Neural crest cell (in vitro differentiated cells): Measurements from ENCODE around the gene FMN1. TPM values are rescaled to one million over a fixed set of nuclear protein-coding genes. Genes with fewer than 3 reads are reported as not detected.

Source experiments
- DNase-seq: peaks from one replicate; pipeline ENCODE4 v3.0.0; 2021; ENCODE audit warnings: low read depth, mixed read lengths, low spot score
- H3K27ac Mint-ChIP-seq: one replicate; pipeline ENCODE4 v1.8.0; 2021; ENCODE audit warnings: mild to moderate bottlenecking, mixed read lengths; ENCODE audit not compliant: unreplicated experiment
- H3K27me3 Mint-ChIP-seq: 2 replicates; pipeline ENCODE4 v1.8.0; 2021; ENCODE audit warnings: low read depth, mild to moderate bottlenecking, mixed read lengths
- H3K36me3 Mint-ChIP-seq: 2 replicates; pipeline ENCODE4 v1.8.0; 2021; ENCODE audit warnings: low read depth, mild to moderate bottlenecking, mixed read lengths
- H3K4me1 Mint-ChIP-seq: 2 replicates; pipeline ENCODE4 v1.8.0; 2021; ENCODE audit warnings: mixed read lengths
- H3K4me3 Mint-ChIP-seq: one replicate; pipeline ENCODE4 v1.8.0; 2021; ENCODE audit warnings: mild to moderate bottlenecking, mixed read lengths
- H3K9me3 Mint-ChIP-seq: 2 replicates; pipeline ENCODE4 v1.8.0; 2021; ENCODE audit warnings: mixed read lengths
- total RNA-seq: library from RNA; stranded (reverse); gene quantifications from 2 replicates; pipeline ENCODE4 v1.2.1, GENCODE V29; 2021
- TF ChIP-seq, protein P1 (sequence below): fragments of 200-600 bp; sonication (generic); conservative IDR thresholded peaks from 2 replicates; pipeline ENCODE4 v1.5.0; 2021; ENCODE audit warnings: antibody characterized with exemption, mild to moderate bottlenecking

FMN1 gene
- total RNA-seq, 1 donor from 2014 or later = 0.70 TPM

- Mint-ChIP-seq H3K36me3 (no peaks in the 10 kb centered on the region), H3K27me3 (no peaks in the 10 kb centered on the region), H3K4me1 (peaks cover 4% of the 10 kb centered on the region), H3K27ac (no peak overlapping the region), H3K4me3 (no peak overlapping the region), H3K9me3 (no peaks in the 10 kb centered on the region)
- DNase-seq = no peak
- TF ChIP-seq, protein P1, sequence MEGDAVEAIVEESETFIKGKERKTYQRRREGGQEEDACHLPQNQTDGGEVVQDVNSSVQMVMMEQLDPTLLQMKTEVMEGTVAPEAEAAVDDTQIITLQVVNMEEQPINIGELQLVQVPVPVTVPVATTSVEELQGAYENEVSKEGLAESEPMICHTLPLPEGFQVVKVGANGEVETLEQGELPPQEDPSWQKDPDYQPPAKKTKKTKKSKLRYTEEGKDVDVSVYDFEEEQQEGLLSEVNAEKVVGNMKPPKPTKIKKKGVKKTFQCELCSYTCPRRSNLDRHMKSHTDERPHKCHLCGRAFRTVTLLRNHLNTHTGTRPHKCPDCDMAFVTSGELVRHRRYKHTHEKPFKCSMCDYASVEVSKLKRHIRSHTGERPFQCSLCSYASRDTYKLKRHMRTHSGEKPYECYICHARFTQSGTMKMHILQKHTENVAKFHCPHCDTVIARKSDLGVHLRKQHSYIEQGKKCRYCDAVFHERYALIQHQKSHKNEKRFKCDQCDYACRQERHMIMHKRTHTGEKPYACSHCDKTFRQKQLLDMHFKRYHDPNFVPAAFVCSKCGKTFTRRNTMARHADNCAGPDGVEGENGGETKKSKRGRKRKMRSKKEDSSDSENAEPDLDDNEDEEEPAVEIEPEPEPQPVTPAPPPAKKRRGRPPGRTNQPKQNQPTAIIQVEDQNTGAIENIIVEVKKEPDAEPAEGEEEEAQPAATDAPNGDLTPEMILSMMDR = no peak
These were observed 204.4 kb downstream of the FMN1 start for GRCh38 chr15:32990071-32990470.

DNA sequence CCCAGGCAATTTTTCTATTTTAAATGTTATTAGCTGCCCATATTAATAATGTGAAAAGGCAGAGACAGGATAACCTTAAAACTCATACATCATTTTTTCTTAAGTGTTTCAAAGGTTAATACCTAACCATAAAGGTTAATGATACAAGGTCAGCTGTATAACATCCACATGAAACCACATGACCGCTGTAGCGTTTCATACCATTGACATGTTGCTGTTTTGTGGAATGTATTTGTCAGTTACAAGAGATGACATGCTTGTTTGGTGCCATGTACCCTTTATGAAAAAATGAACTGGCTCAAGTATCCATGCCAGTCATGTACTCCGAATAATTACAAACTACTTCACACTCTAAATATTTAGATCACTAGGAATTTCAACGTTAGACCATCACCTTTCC, 207.4 kb downstream of the FMN1 start:
- Mint-ChIP-seq H3K27ac (no peak overlapping the region), H3K27me3 (no peaks in the 10 kb centered on the region), H3K4me3 (no peak overlapping the region), H3K4me1 (peaks cover 4% of the 10 kb centered on the region), H3K36me3 (no peaks in the 10 kb centered on the region), H3K9me3 (no peaks in the 10 kb centered on the region)
- DNase-seq = no peak
- TF ChIP-seq, protein P1 = no peak

GRCh38 chr15:32986147-32986546, 208.4 kb downstream of the FMN1 start:
- no peaks in the 10 kb centered on the region for H3K27me3 Mint-ChIP-seq
- H3K9me3 Mint-ChIP-seq = no peaks in the 10 kb centered on the region
- TF ChIP-seq, protein P1 = no peak
- no peak overlapping the region for H3K27ac Mint-ChIP-seq
- H3K36me3 Mint-ChIP-seq = no peaks in the 10 kb centered on the region
- DNase-seq = no peak
- no peak overlapping the region for H3K4me3 Mint-ChIP-seq
- H3K4me1 Mint-ChIP-seq = no peaks in the 10 kb centered on the region

DNA sequence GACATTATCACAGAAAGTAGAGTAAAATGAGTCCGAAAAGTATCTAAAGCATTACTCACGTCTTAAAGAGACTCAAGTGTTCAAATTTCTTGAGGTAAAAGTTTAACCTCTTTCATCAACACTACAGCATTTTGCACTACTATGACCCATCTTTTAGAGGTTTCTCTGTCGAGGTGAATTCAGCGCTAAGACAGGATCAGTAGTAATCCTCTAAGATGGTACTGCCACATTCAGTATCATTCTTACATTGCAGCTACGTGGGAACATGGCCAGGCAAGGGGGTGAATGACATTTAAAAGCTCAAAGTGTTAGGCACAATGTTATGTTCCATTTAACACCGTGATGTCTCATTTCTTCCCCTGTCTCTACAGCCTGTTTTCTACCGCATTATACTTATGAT, 210.8 kb downstream of the FMN1 start:
- no peaks in the 10 kb centered on the region for H3K36me3 Mint-ChIP-seq
- H3K27me3 Mint-ChIP-seq = no peaks in the 10 kb centered on the region
- H3K4me3 Mint-ChIP-seq = no peak overlapping the region
- DNase-seq = no peak
- no peak overlapping the region for H3K27ac Mint-ChIP-seq
- no peaks in the 10 kb centered on the region for H3K4me1 Mint-ChIP-seq
- TF ChIP-seq, protein P1 = no peak
- no peaks in the 10 kb centered on the region for H3K9me3 Mint-ChIP-seq

DNA sequence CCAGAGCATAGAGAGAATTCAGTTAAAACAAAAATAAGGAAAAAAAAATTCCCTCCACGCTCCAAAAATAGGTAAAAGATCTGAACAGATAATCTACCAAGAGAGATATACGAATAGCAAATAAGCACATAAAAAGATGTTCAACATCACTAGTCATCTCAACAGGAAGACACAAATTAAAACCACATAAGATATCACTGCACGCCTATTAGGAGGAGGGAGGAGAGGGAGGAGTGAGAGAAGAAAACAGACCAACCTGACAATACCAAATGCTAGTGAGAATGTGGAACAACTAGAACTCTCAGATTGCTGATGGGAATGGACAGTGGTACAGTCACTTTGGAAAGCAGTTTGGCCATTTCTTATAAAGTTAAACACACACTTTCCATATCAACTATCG, 212.5 kb downstream of the FMN1 start:
- DNase-seq = no peak
- Mint-ChIP-seq H3K27ac (no peak overlapping the region), H3K27me3 (no peaks in the 10 kb centered on the region), H3K4me3 (no peak overlapping the region), H3K4me1 (no peaks in the 10 kb centered on the region), H3K36me3 (no peaks in the 10 kb centered on the region), H3K9me3 (no peaks in the 10 kb centered on the region)
- TF ChIP-seq, protein P1 = no peak

- Mint-ChIP-seq H3K27me3 (peaks cover 1% of the 10 kb centered on the region), H3K36me3 (no peaks in the 10 kb centered on the region), H3K4me1 (no peaks in the 10 kb centered on the region), H3K4me3 (no peak overlapping the region), H3K9me3 (no peaks in the 10 kb centered on the region), H3K27ac (no peak overlapping the region)
- TF ChIP-seq, protein P1 = no peak
- no peak for DNase-seq
These were observed 213.0 kb downstream of the FMN1 start for GRCh38 chr15:32981536-32981935.
